GM23248 (cell line): ENCODE results near the gene GAB2. TPM values are rescaled to one million over a fixed set of nuclear protein-coding genes. Genes with fewer than 3 reads are reported as not detected.

Experiments used
- DNase-seq: peaks from one replicate; pipeline ENCODE4 v3.0.0-alpha.2; 2015
- H2AFZ ChIP-seq: fragments of 200-600 bp; sonication (generic); 2 replicates; pipeline ENCODE4 v1.6.1; 2016; ENCODE audit warnings: antibody characterized with exemption
- H3F3A ChIP-seq: fragments of 200-600 bp; sonication (generic); 2 replicates; pipeline ENCODE4 v1.6.1; 2016; ENCODE audit warnings: mild to moderate bottlenecking, antibody characterized with exemption, mixed run types; ENCODE audit not compliant: insufficient read depth
- H3K27ac ChIP-seq: fragments of 200-600 bp; sonication (generic); 2 replicates; pipeline ENCODE4 v1.5.1; 2016; ENCODE audit warnings: mild to moderate bottlenecking
- H3K27me3 ChIP-seq: fragments of 200-600 bp; sonication (generic); replicated peaks from 2 replicates; pipeline ENCODE4 v1.6.1; 2016; ENCODE audit warnings: mild to moderate bottlenecking; ENCODE audit not compliant: insufficient read depth
- H3K36me3 ChIP-seq: fragments of 200-600 bp; sonication (generic); 2 replicates; pipeline ENCODE4 v1.6.1; 2016; ENCODE audit warnings: low read depth, mild to moderate bottlenecking
- H3K4me1 ChIP-seq: fragments of 200-600 bp; sonication (generic); 2 replicates; pipeline ENCODE4 v1.6.1; 2016; ENCODE audit warnings: mild to moderate bottlenecking; ENCODE audit not compliant: insufficient read depth
- H3K4me2 ChIP-seq: fragments of 200-600 bp; sonication (generic); one replicate; pipeline ENCODE4 v1.6.1; 2016; ENCODE audit warnings: mild to moderate bottlenecking; ENCODE audit not compliant: unreplicated experiment
- H3K4me3 ChIP-seq: fragments of 200-600 bp; sonication (generic); 2 replicates; pipeline ENCODE4 v1.5.1; 2016; ENCODE audit warnings: mild to moderate bottlenecking
- H3K79me2 ChIP-seq: fragments of 200-600 bp; sonication (generic); 2 replicates; pipeline ENCODE4 v1.6.1; 2016; ENCODE audit warnings: mild to moderate bottlenecking; ENCODE audit not compliant: insufficient read depth
- H3K9ac ChIP-seq: fragments of 200-600 bp; sonication (generic); 2 replicates; pipeline ENCODE4 v1.6.1; 2016; ENCODE audit warnings: mild to moderate bottlenecking
- H3K9me2 ChIP-seq: fragments of 200-600 bp; sonication (generic); 2 replicates; pipeline ENCODE4 v1.6.1; 2016; ENCODE audit warnings: mixed run types, mild to moderate bottlenecking, moderate library complexity; ENCODE audit not compliant: insufficient read depth
- H3K9me3 ChIP-seq: fragments of 200-600 bp; sonication (generic); one replicate; pipeline ENCODE4 v1.6.1; 2017; ENCODE audit warnings: low read depth
- H4K20me1 ChIP-seq: fragments of 200-600 bp; sonication (generic); 2 replicates; pipeline ENCODE4 v1.6.0; 2016; ENCODE audit not compliant: insufficient read depth
- EZH2 ChIP-seq: fragments of 200-600 bp; sonication (generic); IDR thresholded peaks from 2 replicates; pipeline ENCODE4 v1.6.1; 2018; ENCODE audit warnings: antibody characterized with exemption, mild to moderate bottlenecking; ENCODE audit not compliant: insufficient read depth, poor library complexity, severe bottlenecking
- EZH2phosphoT487 ChIP-seq: fragments of 200-600 bp; sonication (generic); IDR thresholded peaks from 2 replicates; pipeline ENCODE4 v1.6.1; 2018; ENCODE audit warnings: antibody characterized with exemption, moderate library complexity, mild to moderate bottlenecking, low read depth; ENCODE audit not compliant: insufficient read depth
- WGBS, 2 experiments: methylation state at CpG; one replicate each; pipeline ENCODE4 v1.1.6; 2015 to 2017; ENCODE audit warnings: low lambda C conversion rate in 2 of 2, low coverage in 1 of 2; ENCODE audit errors: missing lambda C conversion rate in 2 of 2; 5-methylcytosine and 5-hydroxymethylcytosine counted together
- in situ Hi-C: fragments of 300-500 bp; cut with MboI; formaldehyde crosslinking; loops from 2 replicates; pipeline ENCODE4 v1.15.0; 2020
- polyA plus RNA-seq: library from polyadenylated mRNA; unstranded; fragments of >200 nt; fragmentation: Nextera tagmentation; extraction: Ambion mirVana; gene quantifications from 2 replicates; pipeline ENCODE4 v1.2.1, GENCODE V29; 2016
- total RNA-seq: library from RNA; depleted of rRNA; stranded (reverse); fragments of >200 nt; shearing (Covaris generic); gene quantifications from 2 replicates; pipeline ENCODE4 v1.2.3, GENCODE V29; 2014

The GAB2 gene
- total and polyA plus RNA-seq, 2 experiments from 2014 or later, result 1.8 to 12.2 TPM

DNA sequence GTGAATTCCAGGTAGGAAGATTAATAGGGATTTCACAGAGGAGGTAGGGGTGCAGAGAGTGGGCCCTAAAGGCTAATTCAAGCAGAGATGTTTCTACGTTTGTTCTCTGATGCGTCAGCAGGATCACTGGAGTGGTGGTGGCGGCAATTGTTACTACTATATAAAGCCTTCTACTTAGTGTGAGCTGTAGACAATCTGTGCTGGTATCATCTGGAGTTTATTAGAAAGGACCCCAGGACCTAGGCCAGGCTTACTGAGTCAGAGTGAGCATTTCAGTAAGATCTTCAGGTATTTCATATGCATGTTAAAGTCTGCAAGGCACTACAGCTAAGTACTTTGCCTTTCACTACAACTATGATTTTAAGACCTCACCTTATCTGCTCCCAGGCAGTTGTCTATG, 169.4 kb downstream of the GAB2 start:
- Histone ChIP-seq H3K9ac (no peak overlapping the region), H3K27ac (no peak overlapping the region), H3K9me3 (no peaks in the 10 kb centered on the region), H3K4me1 (peaks cover 24% of the 10 kb centered on the region), H3K9me2 (no peaks in the 10 kb centered on the region), H3F3A (peaks cover 39% of the 10 kb centered on the region), H4K20me1 (no peaks in the 10 kb centered on the region), H2AFZ (no peak overlapping the region), H3K4me2 (no peak overlapping the region), H3K36me3 (no peaks in the 10 kb centered on the region), H3K79me2 (no peaks in the 10 kb centered on the region), H3K27me3 (no peaks in the 10 kb centered on the region), H3K4me3 (no peak overlapping the region)
- TF ChIP-seq EZH2, result no peak
- no peak for TF ChIP-seq EZH2phosphoT487
- 85 to 87% methylated on average over 3 of the region's 3 CpGs for WGBS, 2 experiments
- in situ Hi-C loops, result no loop called here
- peak; percentile 23 for DNase-seq

DNA sequence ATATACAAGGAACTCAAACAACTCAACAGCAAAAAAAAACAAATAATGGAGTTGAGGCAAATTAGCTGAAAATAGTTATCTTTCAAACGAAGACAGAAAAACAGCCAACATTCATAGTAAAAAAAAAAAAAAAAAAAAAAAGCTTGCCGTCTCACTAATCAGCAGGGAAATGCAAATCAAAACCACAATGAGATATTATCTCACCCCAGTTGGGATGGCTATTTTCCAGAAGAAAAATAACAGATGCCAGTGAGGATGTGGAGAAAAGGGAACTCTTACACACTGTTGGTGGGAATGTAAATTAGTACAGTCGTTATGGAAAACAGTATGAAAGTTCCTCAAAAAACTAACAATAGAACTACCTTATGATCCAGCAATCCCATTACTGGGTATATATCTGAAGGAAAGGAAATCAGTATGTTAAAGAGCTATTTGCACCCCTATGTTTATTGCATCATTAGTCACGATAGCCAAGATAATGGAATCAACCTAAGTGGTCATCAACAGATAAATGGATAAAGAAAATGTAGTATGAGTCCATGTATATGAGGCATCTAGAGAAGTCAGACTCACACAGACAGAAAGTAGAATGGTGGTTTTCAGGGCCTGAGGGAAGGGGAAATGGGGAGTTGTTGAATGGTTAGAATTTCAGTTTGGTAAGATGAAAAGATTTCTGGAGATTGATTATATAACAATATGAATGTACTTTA, 172.9 kb downstream of the GAB2 start:
- WGBS, 2 experiments, result 22 to 25% methylated on average over 4 of the region's 4 CpGs
- no peak overlapping the region for H3K4me2 ChIP-seq

DNA sequence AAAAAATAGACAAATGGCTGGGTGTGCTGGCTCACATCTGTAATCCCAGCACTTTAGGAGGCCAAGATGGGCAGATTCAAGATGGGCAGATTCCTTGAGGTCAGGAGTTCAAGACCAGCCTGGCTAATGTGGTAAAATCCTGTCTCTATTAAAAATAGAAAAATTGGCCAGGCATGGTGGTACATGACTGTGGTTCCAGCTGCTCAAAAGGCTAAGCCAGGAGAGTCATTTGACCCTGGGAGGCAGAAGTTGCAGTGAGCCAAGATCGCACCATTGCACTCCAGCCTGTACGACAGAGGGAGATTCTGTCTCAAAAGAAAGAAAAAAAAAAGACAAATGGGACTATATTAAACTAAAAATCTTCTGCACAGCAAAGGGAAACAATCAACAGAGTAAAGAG, 173.5 kb downstream of the GAB2 start:
- H3K4me2 ChIP-seq, result no peak overlapping the region
- H3K9ac ChIP-seq, result no peak overlapping the region
- peaks cover 27% of the 10 kb centered on the region for H3F3A ChIP-seq
- no peak overlapping the region for H2AFZ ChIP-seq
- no peaks in the 10 kb centered on the region for H3K36me3 ChIP-seq
- H3K9me3 ChIP-seq, result no peaks in the 10 kb centered on the region
- WGBS, 2 experiments, result 36 to 37% methylated on average over 2 of the region's 2 CpGs
- TF ChIP-seq EZH2phosphoT487, result no peak
- TF ChIP-seq EZH2, result no peak
- no peaks in the 10 kb centered on the region for H3K27me3 ChIP-seq
- no peaks in the 10 kb centered on the region for H4K20me1 ChIP-seq
- no peaks in the 10 kb centered on the region for H3K9me2 ChIP-seq
- peak; percentile 10 for DNase-seq
- no peaks in the 10 kb centered on the region for H3K79me2 ChIP-seq
- H3K4me3 ChIP-seq, result no peak overlapping the region
- H3K4me1 ChIP-seq, result peaks cover 11% of the 10 kb centered on the region; the same call in 1 of the 2 replicates
- in situ Hi-C loops, result no loop called here
- no peak overlapping the region for H3K27ac ChIP-seq

More for the DNA sequence above, 172.9 kb downstream of the GAB2 start:
- H3K79me2 ChIP-seq, result no peaks in the 10 kb centered on the region
- in situ Hi-C loops, result no loop called here
- no peaks in the 10 kb centered on the region for H4K20me1 ChIP-seq
- H3K36me3 ChIP-seq, result no peaks in the 10 kb centered on the region
- no peak for DNase-seq
- H3K4me3 ChIP-seq, result no peak overlapping the region
- no peak overlapping the region for H3K27ac ChIP-seq
- no peaks in the 10 kb centered on the region for H3K27me3 ChIP-seq
- H3K9me2 ChIP-seq, result no peaks in the 10 kb centered on the region
- no peak overlapping the region for H3K9ac ChIP-seq
- TF ChIP-seq EZH2phosphoT487, result no peak
- TF ChIP-seq EZH2, result no peak
- H2AFZ ChIP-seq, result no peak overlapping the region
- peaks cover 29% of the 10 kb centered on the region for H3F3A ChIP-seq
- no peaks in the 10 kb centered on the region for H3K9me3 ChIP-seq
- H3K4me1 ChIP-seq, result peaks cover 11% of the 10 kb centered on the region; the same call in 1 of the 2 replicates

DNA sequence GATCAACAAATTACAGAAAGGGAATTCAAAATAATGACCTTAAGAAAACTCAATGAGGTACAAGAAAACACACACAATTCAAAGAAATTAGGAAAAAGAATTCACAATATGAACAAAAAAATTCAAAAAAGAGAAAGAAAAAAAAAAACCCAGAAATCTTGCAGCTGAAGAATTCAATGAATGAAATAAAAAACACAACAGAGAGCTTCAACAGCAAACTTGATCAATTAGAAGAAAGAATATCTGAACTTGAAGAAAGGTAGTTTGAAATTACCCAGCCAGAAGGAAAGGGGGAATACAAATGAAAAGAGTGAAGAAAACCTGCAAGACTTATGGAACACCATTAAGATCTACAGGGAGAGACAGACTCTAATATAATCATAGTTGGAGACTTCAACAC, 176.1 kb downstream of the GAB2 start:
- H3K4me1 ChIP-seq, result peaks cover 11% of the 10 kb centered on the region; the same call in 1 of the 2 replicates
- no peak overlapping the region for H2AFZ ChIP-seq
- no peak overlapping the region for H3K4me3 ChIP-seq
- H3F3A ChIP-seq, result peaks cover 14% of the 10 kb centered on the region; the same call in 1 of the 2 replicates
- H3K27me3 ChIP-seq, result no peaks in the 10 kb centered on the region
- TF ChIP-seq EZH2phosphoT487, result no peak
- no peak for TF ChIP-seq EZH2
- H3K36me3 ChIP-seq, result no peaks in the 10 kb centered on the region
- DNase-seq, result no peak
- no peak overlapping the region for H3K4me2 ChIP-seq
- H4K20me1 ChIP-seq, result no peaks in the 10 kb centered on the region
- H3K9me3 ChIP-seq, result no peaks in the 10 kb centered on the region
- H3K79me2 ChIP-seq, result no peaks in the 10 kb centered on the region
- H3K9ac ChIP-seq, result no peak overlapping the region
- no peaks in the 10 kb centered on the region for H3K9me2 ChIP-seq
- in situ Hi-C loops, result no loop called here
- H3K27ac ChIP-seq, result no peak overlapping the region
